NCI-H2107 treated with DMSO at 0.1 percent for 48 hours (cell line): ENCODE results near the gene RASGRF1.
"Not testable (repeated sequence)": the region's sequence is repeated elsewhere in the genome, so short reads cannot be mapped to it uniquely, and the experiment has no call there.

Experiments used
- DNase-seq: peaks from one replicate; lab custom pipeline; 2025; ENCODE audit not compliant: unreplicated experiment; lab: John Stamatoyannopoulos, UW

RASGRF1 gene

GRCh38 chr15:79041601-79042168 lies 48.9 kb downstream of the RASGRF1 start:
- no peak for DNase-seq

DNA sequence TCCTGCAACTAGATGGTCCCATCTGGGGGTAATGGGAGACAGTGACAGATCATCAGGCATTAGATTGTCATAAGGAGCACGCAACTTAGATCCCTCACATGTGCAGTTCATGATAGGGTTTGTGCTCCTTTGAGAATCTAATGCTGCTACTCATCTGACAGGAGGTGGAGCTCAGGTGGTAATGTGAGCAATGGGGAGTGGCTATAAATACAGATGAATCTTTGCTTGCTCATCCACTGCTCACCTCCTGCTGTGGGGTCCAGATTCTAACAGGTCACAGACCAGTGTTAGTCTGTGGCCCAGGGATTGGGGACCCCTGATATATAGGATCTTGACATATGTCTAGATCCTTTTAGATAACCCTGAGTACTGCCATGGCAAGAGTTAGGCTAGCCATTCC lies 52.7 kb downstream of the RASGRF1 start:
- no peak for DNase-seq

DNA sequence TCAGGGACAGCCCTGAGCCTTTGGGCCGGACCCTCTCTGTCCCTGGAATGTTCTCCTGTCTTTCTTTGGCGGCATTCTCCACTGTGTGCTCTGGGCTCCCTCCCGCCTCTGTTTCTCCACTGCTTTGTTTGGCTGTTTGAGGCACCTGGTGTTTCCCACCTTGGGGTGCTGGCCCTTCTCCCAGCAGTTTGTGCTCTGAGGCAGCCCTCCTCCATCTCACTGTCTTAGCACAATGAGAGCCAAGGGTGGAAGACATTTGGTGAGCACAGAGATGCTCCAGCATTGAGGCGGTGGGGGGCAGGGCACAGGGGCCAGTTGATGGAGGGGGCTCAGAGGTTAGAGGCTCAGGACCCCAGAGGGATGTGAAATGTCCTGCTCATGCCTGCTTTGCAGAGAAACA lies 54.3 kb downstream of the RASGRF1 start:
- DNase-seq = no peak

- no peak for DNase-seq
These were observed 54.8 kb downstream of the RASGRF1 start for GRCh38 chr15:79035814-79036213.

DNA sequence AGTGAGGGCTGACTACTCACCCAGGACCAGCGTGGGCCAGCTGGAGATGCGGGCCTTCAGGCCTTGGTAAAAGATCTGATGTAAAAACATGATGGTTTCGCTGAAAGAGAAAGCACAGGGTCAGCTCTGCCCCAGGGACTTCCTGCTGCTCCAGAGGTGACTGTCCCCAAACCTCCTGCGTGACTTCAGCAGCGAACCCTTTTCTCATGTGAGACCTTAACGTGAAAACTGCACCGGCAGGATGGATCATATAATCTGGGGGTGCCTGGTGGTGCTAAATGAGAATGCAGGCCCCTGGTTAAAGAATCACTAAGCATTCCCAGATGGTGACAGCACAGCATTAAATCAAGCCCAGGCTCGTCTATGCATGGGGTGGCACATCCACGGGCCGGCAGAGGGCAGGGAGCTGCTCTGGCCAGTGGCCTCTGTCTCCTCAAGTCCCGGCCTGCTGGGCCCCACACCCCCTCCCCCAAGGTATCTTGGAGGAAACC lies 55.4 kb downstream of the RASGRF1 start:
- DNase-seq = no peak

DNA sequence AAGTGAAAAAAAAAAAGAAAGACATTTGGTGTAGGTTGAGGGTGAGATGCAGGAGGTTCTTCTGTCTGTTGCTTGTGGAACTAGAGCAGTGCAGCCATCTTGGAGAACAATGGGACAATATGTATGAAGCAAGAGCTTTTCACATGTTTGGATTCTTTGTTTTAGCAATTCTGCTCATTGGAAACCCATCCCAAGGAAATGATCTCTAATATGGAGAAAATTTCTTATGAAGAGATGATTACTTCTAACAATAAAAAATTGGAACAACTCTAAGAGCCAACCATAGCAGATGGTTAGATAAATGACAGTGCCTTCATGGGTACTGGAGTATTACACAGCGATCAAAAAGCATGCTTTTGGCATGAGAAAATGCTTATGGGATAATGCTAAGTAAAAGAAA lies 56.3 kb downstream of the RASGRF1 start:
- DNase-seq = no peak

DNA sequence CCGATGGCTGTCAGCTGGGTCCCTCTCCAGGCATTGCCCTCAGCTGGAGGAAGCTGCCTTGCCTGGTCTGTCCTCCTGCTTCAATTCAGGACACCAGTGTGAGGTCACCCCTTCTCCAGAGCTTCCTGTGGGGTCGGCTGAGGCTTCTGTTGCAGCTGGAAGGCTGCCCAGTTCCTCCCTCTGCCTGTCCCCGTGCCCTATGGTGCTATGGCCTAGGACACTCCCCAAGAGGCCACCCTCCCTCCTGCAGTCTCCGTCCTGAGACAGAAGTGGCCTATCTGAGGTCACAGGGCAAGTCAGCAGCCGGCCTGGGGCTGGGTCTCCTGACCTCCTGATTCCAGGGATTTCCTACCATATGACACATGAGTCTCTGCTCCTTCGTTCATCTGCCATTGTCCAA lies 57.9 kb downstream of the RASGRF1 start:
- no peak for DNase-seq

DNA sequence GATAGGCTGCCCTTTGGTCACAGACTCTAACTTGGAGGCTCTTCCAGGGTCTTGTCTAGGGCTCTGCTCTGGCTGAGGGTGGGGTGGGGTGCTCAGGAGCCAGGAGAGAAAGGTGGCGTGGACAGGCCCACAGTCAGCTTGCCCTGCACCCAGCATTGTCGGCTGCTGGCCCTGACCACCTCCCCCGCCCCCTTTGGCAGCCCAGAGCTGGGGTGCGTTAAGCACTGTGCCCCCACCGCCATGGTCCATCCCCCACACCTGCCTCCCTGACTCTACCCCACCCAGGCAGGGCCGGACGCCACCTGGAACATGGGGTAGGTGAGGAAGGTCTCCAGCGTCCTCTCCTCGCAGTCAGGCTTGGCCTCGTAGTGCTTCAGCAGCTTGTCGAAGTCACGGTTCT lies 58.8 kb downstream of the RASGRF1 start:
- DNase-seq = no peak

- DNase-seq = no peak
These were observed 59.4 kb downstream of the RASGRF1 start for GRCh38 chr15:79031201-79031600.

GRCh38 chr15:79030470-79030869 lies 60.1 kb downstream of the RASGRF1 start:
- no peak for DNase-seq

- DNase-seq = no peak
These were observed 62.1 kb downstream of the RASGRF1 start for GRCh38 chr15:79028411-79028964.

DNA sequence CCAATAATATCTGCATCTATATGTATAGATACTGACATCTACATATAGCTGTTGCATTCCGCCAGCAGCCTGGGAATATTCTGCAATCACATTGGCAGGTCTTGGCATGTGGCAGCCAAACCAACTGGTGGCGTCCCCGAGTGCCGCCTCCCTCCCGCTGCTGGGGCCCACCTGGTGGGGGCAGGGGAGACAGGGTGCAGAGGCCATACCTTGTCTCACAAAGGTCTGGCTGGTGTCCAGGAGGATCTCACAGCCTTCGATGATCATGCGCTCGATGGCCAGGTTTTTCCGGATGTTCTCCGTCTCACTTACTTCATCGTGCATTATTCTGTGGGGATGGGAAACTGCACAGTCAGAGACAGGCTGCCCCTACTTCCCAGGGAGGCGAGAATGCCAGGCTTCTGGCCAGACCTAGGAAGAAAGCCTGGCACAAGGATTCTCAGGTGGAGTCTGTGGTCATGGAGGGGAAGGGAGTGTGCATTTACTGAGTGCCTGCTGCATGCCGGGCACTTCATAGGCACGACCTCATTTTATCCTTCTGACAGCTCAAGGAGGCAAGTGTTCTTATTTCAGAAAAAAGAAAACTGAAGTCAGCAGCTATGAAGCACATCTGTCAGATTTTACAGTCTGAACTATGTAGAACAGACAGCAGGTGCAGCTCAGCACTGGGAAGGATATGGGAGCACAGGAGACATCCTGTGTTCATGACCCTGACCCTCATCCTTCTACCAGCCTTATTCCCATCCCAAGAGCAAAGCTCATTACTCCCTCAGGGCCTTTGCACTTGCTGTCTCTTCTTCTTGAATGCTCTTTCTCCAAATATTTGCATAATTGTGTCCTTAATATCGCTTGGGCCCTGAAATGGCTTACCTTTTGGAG lies 62.8 kb downstream of the RASGRF1 start:
- no peak for DNase-seq

- DNase-seq = no peak
These were observed 64.8 kb downstream of the RASGRF1 start for GRCh38 chr15:79025802-79026201.

DNA sequence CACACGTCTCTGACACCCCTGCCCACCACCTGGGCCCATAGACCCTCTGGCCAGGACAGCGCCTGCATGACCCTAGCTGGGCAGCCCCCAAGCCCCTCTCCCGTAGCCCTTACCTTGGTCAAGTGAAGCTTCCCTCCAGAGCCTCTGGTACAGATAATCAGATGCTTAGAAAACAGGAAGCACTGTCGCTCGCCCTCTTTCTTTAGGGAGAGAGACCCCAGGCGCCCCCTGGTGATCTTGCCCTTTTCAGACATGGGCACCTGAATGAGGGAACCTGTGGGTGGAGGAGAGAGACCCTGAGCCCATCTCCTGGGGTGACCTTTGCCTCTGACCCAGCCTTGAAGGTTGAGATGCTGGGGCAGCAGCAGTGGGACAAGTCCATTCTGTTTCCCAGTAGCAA lies 65.4 kb downstream of the RASGRF1 start:
- DNase-seq = no peak

- DNase-seq = not testable (repeated sequence)
These were observed 66.1 kb downstream of the RASGRF1 start for GRCh38 chr15:79024493-79024892.

- DNase-seq = no peak
These were observed 66.7 kb downstream of the RASGRF1 start for GRCh38 chr15:79023918-79024317.

DNA sequence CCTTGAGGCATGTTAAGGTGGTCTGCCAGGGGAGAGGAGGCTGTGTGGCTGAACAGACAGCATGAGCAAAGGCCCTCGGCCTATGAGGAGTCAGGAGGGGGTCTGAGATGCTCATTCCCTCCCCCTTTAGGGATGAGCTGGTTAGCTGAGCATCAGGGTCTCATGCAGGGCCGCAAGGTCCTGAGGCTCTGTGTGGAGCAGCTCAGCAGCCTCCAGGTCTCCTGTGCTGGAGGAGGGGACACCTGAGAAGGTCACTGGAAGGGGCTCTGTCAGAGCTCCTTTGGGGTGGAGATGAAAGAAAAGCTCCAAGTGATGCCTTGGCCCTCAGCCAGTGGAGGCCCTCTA lies 67.1 kb downstream of the RASGRF1 start:
- DNase-seq = no peak

DNA sequence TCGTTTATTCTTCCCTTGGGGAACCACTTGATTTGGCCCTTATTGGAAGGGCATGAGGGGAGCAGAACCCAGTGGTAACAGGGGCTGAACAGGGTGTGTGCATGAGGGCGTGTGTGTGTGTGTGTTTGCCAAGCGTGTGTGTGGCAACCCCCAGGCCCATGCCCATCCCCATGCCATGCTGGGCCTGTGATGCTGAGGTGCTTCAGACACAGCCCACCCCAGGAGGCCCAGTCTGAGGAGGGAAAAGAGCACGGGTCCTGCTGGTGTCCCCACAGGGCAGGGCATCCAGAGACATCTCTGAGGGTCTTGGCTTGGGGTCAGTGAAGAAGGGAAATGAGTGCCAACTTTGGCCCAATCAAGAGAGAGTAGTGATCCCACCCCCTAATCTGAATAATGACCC lies 71.6 kb downstream of the RASGRF1 start:
- DNase-seq = no peak

DNA sequence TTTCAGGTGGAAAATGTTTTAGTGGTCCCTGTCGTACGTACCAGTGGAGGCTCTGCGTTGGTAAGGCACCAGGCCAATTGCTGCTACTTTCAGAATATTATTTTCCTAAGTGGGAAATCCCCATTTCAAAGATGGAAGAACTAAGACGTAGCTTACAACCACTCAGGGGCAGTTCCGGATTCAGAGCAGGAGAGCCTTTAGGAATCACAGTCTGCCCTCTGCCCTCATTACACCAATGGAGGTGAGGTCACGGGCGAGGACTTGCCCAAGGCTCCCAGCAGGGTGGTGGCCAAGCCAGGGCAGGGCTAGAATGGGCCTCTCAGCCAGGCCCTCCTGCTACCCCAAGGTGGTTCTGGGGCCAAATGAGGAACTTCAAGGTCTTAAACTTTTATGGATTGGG lies 72.6 kb downstream of the RASGRF1 start:
- no peak for DNase-seq

DNA sequence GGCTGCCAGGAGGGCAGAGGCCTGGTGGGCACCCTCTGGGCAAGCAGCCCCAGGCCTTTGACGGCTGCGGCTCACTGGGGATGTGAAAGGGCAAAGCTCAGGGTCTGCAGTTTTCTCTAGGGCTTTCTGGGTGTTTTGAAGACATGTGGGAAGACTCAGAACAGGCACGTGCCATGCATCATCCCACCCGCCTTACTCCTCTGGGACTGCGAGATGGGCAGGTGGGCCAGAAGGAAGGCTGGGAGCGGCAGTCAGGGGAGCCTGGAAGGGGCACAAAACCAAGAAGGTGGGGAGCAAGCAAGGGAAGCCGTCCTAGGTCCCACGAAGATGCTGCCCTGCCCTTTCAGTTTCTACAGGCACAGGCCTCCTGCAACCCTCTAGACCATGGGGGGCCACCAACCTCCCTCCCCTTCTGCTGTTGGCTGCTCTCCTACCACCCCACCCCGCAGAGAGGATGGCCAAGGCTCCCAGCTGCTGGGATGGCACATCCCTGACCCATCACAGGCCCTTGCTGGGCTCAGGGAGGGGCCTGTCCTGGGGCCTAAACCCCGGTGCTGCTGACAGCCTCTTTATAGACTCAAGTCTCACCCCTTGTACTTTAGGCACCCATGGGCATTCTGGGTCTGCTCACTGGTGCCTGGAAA lies 73.9 kb downstream of the RASGRF1 start:
- DNase-seq = no peak

DNA sequence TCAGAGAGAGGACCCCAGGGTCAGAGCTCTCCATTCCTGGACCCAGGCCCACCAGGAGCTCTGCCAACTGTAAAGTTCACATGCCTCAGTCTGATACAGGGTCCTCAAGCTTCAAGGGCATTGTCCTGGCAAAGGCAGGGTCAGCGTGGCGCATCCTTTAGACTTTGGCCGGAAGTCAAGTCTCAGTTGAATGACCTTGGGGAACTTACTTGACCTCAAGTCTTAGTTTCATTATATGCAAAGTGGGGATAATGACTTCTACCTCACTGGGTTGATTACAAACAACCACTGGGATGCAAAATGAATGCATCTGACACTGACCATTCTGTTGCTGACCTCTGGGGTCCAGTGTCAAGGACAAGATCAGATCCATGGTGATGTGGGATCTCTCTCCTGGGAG lies 75.2 kb downstream of the RASGRF1 start:
- DNase-seq = no peak

DNA sequence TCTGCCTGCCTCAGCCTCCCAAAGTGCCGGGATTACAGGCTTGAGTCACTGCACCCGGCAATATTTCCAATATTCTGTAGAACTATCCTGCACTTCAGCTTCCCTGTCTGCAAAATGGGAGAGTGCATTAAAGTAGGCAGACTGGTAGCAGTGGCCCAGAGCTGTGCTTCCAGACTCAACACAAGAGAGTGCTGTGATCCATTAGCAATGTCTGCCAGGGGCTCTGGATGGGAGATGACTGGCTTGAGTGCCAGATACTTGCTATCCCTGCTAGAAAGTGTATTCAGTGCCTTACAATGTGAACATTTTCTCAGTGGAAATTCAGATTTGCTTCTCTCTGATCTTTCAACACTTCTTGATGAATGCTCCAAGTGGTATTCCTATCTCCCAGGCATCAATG lies 80.3 kb downstream of the RASGRF1 start:
- DNase-seq = no peak
